ENCODE data around the gene COG2. TPM values are rescaled to one million over a fixed set of nuclear protein-coding genes. Genes with fewer than 3 reads are reported as not detected.

The COG2 gene
- total and polyA plus RNA-seq, 2 of the 8 experiments (the other 6 are each of a cell fraction or from before 2014, with no cell fraction given): 10.3 to 36.7 TPM

GRCh38 chr1:230730977-230731376, 88.7 kb downstream of the COG2 start:
- no peak for TF ChIP-seq KDM4A (IDR thresholded peaks at IDR 0.05; ENCODE audit: low read depth, low read length, severe bottlenecking)
- no peak for TF ChIP-seq SUZ12 (IDR thresholded peaks at IDR 0.05; ENCODE audit: low read length)
- TF ChIP-seq, protein P1, sequence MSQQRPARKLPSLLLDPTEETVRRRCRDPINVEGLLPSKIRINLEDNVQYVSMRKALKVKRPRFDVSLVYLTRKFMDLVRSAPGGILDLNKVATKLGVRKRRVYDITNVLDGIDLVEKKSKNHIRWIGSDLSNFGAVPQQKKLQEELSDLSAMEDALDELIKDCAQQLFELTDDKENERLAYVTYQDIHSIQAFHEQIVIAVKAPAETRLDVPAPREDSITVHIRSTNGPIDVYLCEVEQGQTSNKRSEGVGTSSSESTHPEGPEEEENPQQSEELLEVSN (IDR thresholded peaks at IDR 0.05): no peak
- TF ChIP-seq CHD1 (IDR thresholded peaks at IDR 0.05; ENCODE audit: low read depth, low read length): no peak
- H3K4me1 ChIP-seq (replicated peaks in 1 of 4; ENCODE audit: control insufficient read depth in 3 of 4, insufficient read depth in 4 of 4, low read length in 3 of 4): peaks cover 3 to 9% (median 3%) of the 10 kb centered on the region in 4 experiments
- H3K79me1 ChIP-seq (ENCODE audit: low read depth, low read length): no peaks in the 10 kb centered on the region
- H3K4me2 ChIP-seq (ENCODE audit: insufficient read depth in 1 of 2, low read depth in 2 of 2, low read length in 2 of 2): no peak overlapping the region
- H3K4me3 ChIP-seq (ENCODE audit: extremely low read depth in 1 of 4, insufficient read depth in 2 of 4, low read depth in 3 of 4, low read length in 4 of 4): no peak overlapping the region
- no peak overlapping the region for H2BK12ac ChIP-seq (ENCODE audit: low read depth, low read length)
- H3K27me3 ChIP-seq (replicated peaks in 1 of 4; ENCODE audit: control insufficient read depth in 3 of 4, extremely low read depth in 1 of 4, insufficient read depth in 3 of 4, low read length in 3 of 4): no peaks in the 10 kb centered on the region
- H2BK5ac ChIP-seq (ENCODE audit: low read depth, low read length): no peak overlapping the region
- no peaks in the 10 kb centered on the region for H3K23me2 ChIP-seq (ENCODE audit: low read depth, low read length)
- no peak overlapping the region for H3K9ac ChIP-seq (replicated peaks in 1 of 4; ENCODE audit: extremely low read depth in 1 of 4, low read depth in 3 of 4, low read length in 3 of 4)
- H3K36me3 ChIP-seq (ENCODE audit: control insufficient read depth in 2 of 4, insufficient read depth in 4 of 4, low read length in 3 of 4): no peaks in the 10 kb centered on the region
- no peak overlapping the region for H3K23ac ChIP-seq (ENCODE audit: insufficient read length)
- no peak overlapping the region for H3K18ac ChIP-seq (ENCODE audit: extremely low read depth, low read length)
- H3K9me3 ChIP-seq (ENCODE audit: insufficient read depth in 2 of 2, low read depth in 1 of 2, low read length in 1 of 2): no peaks in the 10 kb centered on the region
- no peak overlapping the region for H2BK20ac ChIP-seq (ENCODE audit: low read length)
- no peaks in the 10 kb centered on the region for H3K79me2 ChIP-seq (ENCODE audit: control insufficient read depth in 1 of 2, insufficient read depth in 2 of 2, low read length in 2 of 2)
- WGBS, 2 experiments (ENCODE audit: extremely low coverage in 1 of 2, insufficient coverage in 1 of 2, insufficient read length in 1 of 2, insufficient replicate concordance in 2 of 2, low coverage in 1 of 2, low lambda C conversion rate in 2 of 2, missing lambda C conversion rate in 1 of 2): 87% methylated on average over 5 of the region's 5 CpGs; no CpG with 5 or more reads in 1 of the 2 experiments
- FAIRE-seq (no peak), DNase-seq (ENCODE audit: low read depth in 1 of 2, low spot score in 2 of 2) (no peak)
- H2BK15ac ChIP-seq (ENCODE audit: low read length): no peak overlapping the region
- ChIA-PET CTCF (ENCODE audit: partially characterized antibody) (interaction anchor here (1.1 to 1.5 kb wide), 4 partner anchors 11 to 42 kb away, joined by 3 to 5 read pairs (median 3); partner anchors contain the start of gene CAPN9), POLR2A (ENCODE audit: partially characterized antibody) (no interaction called here)
- no peak overlapping the region for H3K14ac ChIP-seq (ENCODE audit: insufficient read length)
- no peak overlapping the region for H2AK5ac ChIP-seq (ENCODE audit: low read depth, low read length)
- no peak overlapping the region for H2AFZ ChIP-seq (ENCODE audit: low read length)
- no peak overlapping the region for H4K91ac ChIP-seq (replicated peaks; ENCODE audit: insufficient read length, low read length)
- H2BK120ac ChIP-seq (replicated peaks; ENCODE audit: low read depth, low read length): no peak overlapping the region
- H3K56ac ChIP-seq (replicated peaks; ENCODE audit: insufficient read length, low read depth, low read length): no peak overlapping the region
- no peaks in the 10 kb centered on the region for H4K20me1 ChIP-seq (replicated peaks in 1 of 2; ENCODE audit: control insufficient read depth in 1 of 2, insufficient read depth in 2 of 2, low read length in 2 of 2)
- no peak overlapping the region for H3K27ac ChIP-seq (ENCODE audit: low read depth, low read length)
- no peak overlapping the region for H4K5ac ChIP-seq (ENCODE audit: insufficient read length, low read depth, low read length)
- no peak overlapping the region for H4K8ac ChIP-seq (ENCODE audit: extremely low read depth, insufficient read depth, low read length)
- H3K4ac ChIP-seq (replicated peaks; ENCODE audit: insufficient read length, low read depth, low read length): no peak overlapping the region

Data from H1 (cell line).